UCSD-AML1 (cell line): ENCODE data around the gene APBA1.

Experiments
- DNase-seq: peaks from one replicate; lab custom pipeline; 2025; ENCODE audit not compliant: unreplicated experiment; lab: John Stamatoyannopoulos, UW

APBA1 gene

DNA sequence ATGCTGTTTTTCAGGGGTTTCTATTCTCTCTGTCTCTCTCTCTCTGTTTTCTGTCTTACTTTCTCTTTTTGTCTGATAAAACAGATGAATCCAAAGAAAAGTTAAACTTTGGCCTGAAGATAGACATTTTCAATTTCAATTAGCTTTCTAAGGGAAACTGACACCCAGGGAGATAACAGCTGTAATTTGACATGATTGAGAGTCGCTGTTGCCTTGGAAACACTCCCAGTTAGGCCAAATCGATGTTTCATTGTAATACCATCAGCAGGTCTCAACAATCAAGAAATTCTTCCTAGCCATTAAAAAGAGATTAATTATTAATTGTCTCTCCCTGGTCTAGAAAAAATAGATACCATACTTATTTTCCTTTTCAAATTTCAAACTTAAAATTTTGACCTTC is 294.2 kb downstream of the APBA1 start:
- no peak for DNase-seq
